Measurements from ENCODE around the gene BPHL. TPM values are rescaled to one million over a fixed set of nuclear protein-coding genes. Genes with fewer than 3 reads are reported as not detected.

BPHL gene
- total RNA-seq, 2 experiments from 2014 or later, result 8.4 to 9.5 TPM

- POLR2A ChIA-PET, result interaction anchor here (0.6 kb wide), 1 partner anchor 365 kb away, joined by 3 read pairs; no protein-coding TSS in a partner anchor
- CTCF ChIA-PET, result interaction anchor here (1.3 to 1.5 kb wide), 2 partner anchors 10 to 111 kb away, joined by 3 to 6 read pairs; no protein-coding TSS in a partner anchor
- intact Hi-C loops (cut with micrococcal nuclease), result no loop called here
Observed at GRCh38 chr6:3140201-3140600, 21.7 kb downstream of the BPHL start.

GRCh38 chr6:3142536-3142935, 24.0 kb downstream of the BPHL start:
- intact Hi-C loops (cut with micrococcal nuclease), result no loop called here
- peaks cover 13% of the 10 kb centered on the region for H3K4me1 Mint-ChIP-seq (ENCODE audit: low read depth)
- TF ChIP-seq CTCF (IDR thresholded peaks at IDR 0.05), result no peak
- no peaks in the 10 kb centered on the region for H3K9me3 Mint-ChIP-seq
- H3K27ac Mint-ChIP-seq, result no peak overlapping the region
- peaks cover 16% of the 10 kb centered on the region for H3K36me3 Mint-ChIP-seq (ENCODE audit: low read depth)
- POLR2A ChIA-PET, result no interaction called here
- CTCF ChIA-PET, result interaction anchor here (1.4 kb wide), 1 partner anchor 109 kb away, joined by 3 read pairs; no protein-coding TSS in a partner anchor
- no peak overlapping the region for H3K4me3 Mint-ChIP-seq
- no peaks in the 10 kb centered on the region for H3K27me3 Mint-ChIP-seq
- ATAC-seq (no peak), DNase-seq (no peak)

More at GRCh38 chr6:3140201-3140600, 21.7 kb downstream of the BPHL start:
- no peak overlapping the region for H3K4me3 Mint-ChIP-seq
- H3K4me1 Mint-ChIP-seq (ENCODE audit: low read depth), result peaks cover 13% of the 10 kb centered on the region
- H3K9me3 Mint-ChIP-seq, result no peaks in the 10 kb centered on the region
- DNase-seq (no peak), ATAC-seq (no peak)
- H3K27ac Mint-ChIP-seq, result no peak overlapping the region
- no peak for TF ChIP-seq CTCF (IDR thresholded peaks at IDR 0.05)
- H3K36me3 Mint-ChIP-seq (ENCODE audit: low read depth), result peaks cover 17% of the 10 kb centered on the region
- no peaks in the 10 kb centered on the region for H3K27me3 Mint-ChIP-seq

- Mint-ChIP-seq H3K27ac (no peak overlapping the region), H3K36me3 (ENCODE audit: low read depth) (peaks cover 14% of the 10 kb centered on the region), H3K4me3 (no peak overlapping the region), H3K4me1 (ENCODE audit: low read depth) (peaks cover 13% of the 10 kb centered on the region), H3K9me3 (no peaks in the 10 kb centered on the region), H3K27me3 (no peaks in the 10 kb centered on the region)
- intact Hi-C loops (cut with micrococcal nuclease), result no loop called here
- ChIA-PET POLR2A (no interaction called here), CTCF (interaction anchor here (1.4 kb wide), 1 partner anchor 108 kb away, joined by 3 read pairs; no protein-coding TSS in a partner anchor)
- no peak for TF ChIP-seq CTCF (IDR thresholded peaks at IDR 0.05)
- ATAC-seq (no peak), DNase-seq (no peak)
Observed at GRCh38 chr6:3143158-3143557, 24.6 kb downstream of the BPHL start.

GRCh38 chr6:3144571-3144970, 26.1 kb downstream of the BPHL start:
- Mint-ChIP-seq H3K27me3 (no peaks in the 10 kb centered on the region), H3K4me1 (ENCODE audit: low read depth) (peaks cover 4% of the 10 kb centered on the region), H3K27ac (no peak overlapping the region), H3K9me3 (no peaks in the 10 kb centered on the region), H3K4me3 (no peak overlapping the region), H3K36me3 (ENCODE audit: low read depth) (peaks cover 9% of the 10 kb centered on the region)
- POLR2A ChIA-PET, result interaction anchor here (1.0 kb wide), 1 partner anchor 15 kb away, joined by 3 read pairs; no protein-coding TSS in a partner anchor
- no peak for TF ChIP-seq CTCF (IDR thresholded peaks at IDR 0.05)
- ATAC-seq (no peak), DNase-seq (no peak)
- CTCF ChIA-PET, result no interaction called here
- intact Hi-C loops (cut with micrococcal nuclease), result no loop called here

GRCh38 chr6:3147914-3148757, 29.6 kb downstream of the BPHL start:
- no peak for ATAC-seq
- TF ChIP-seq CTCF (IDR thresholded peaks at IDR 0.05), result no peak
- Mint-ChIP-seq H3K4me3 (no peak overlapping the region), H3K27ac (no peak overlapping the region), H3K4me1 (ENCODE audit: low read depth) (peaks cover 4% of the 10 kb centered on the region), H3K27me3 (no peaks in the 10 kb centered on the region), H3K9me3 (no peaks in the 10 kb centered on the region), H3K36me3 (ENCODE audit: low read depth) (peaks cover 7% of the 10 kb centered on the region)
- DNase-seq, result no peak
- ChIA-PET CTCF (interaction anchor here (0.9 to 4.3 kb wide), 4 partner anchors 9 to 103 kb away, joined by 3 to 16 read pairs (median 4); partner anchors contain the start of gene TUBB2A), POLR2A (interaction anchor here (0.6 kb wide), 1 partner anchor 170 kb away, joined by 3 read pairs; no protein-coding TSS in a partner anchor)
- intact Hi-C loops (cut with micrococcal nuclease), result no loop called here

All from activated CD8-positive, alpha-beta T cell treated with anti-CD3 and anti-CD28 coated beads for 36 hours (primary cell).